Measurements from ENCODE around the gene ADAM17.
"Not testable (repeated sequence)": the region's sequence is repeated elsewhere in the genome, so short reads cannot be mapped to it uniquely, and the experiment has no call there.

The ADAM17 gene

DNA sequence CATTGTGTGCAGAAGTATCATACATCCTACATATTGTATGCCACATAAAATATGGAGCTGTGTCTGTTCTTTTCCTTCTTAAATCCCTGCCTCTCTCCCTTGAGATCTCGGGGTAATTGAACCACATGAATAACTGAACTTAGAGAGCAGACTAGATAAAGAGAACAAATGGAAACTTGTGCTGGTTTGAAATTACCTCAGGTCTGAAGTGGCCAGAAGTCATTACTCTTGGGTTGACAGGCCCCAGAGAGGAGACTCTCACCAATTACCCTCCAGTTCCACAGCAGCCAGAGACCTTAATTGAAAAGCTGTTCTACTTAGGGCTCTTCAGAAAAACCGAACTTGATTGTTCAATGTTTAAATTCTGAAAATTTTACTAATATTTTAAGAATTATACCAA is 5.0 kb upstream of the ADAM17 start:
- DNase-seq: no peak

DNA sequence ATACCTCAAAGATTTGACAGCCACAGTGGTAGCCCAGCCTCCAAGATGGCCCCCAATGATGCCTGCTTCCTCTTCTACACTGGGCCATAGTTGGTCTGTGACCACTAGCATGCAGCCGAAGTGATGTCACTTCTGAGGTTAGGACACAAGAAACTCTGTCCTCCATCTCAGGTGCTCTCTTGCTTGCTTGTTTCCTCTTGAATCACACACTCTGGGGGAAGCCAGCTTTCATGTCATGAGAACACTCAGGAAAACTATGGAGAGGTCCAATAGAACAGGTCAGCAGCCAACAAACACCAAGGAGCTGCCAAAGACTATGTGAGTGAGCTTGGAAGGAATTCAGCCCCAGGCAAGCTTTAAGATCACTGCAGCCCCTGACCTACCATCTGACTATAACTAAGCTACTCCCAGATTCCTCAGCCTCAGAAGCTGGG is 3.3 kb upstream of the ADAM17 start:
- DNase-seq: no peak

DNA sequence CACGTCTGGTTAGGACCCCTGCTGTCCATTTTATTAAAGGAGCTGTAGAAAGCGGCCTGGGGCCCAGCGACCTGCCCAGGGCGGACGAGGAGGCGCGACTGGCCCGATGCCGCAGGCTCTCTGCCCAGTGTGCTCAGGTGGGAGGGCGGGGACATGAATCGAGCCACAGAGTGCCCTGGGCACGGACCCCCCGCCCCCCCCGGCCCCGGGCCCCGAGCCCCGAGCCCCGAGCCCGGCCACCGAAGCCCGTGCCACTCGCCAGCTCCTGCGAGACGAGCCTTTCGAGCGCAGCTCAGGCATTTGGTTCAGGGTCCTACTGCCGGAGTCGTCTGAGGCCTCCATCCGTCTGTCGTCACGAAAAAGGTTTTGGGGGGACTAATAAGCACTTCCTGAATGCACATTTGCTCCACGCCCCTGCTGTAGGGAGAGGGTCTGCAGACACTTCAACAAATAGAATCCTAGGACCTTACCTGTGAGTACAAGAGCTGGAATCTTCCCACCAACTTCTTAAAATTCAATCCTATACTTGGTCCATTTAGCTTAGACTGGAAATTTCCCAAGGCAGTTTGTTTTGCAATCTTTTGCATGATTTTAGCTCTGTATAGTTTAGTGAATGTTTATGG is 602 bp upstream of the ADAM17 start:
- DNase-seq: no peak

DNA sequence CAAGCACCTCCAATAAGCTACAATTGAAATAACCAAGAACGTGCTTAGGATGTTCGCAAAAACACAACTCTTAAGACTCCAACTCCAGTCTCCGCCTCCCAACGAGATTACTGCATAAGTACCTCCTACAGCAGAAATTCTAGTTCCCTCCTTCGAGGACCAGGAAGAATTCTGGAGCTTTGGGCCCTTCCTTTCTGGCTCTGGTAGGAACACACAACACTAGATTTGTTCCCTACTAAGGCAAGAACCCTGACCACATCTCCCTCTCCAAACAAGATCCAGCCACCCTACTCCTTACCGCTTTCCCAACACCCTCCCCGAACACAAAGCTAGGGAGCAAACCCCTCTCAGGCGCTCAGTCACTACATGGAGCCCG is 721 bp downstream of the ADAM17 start:
- no peak for DNase-seq

DNA sequence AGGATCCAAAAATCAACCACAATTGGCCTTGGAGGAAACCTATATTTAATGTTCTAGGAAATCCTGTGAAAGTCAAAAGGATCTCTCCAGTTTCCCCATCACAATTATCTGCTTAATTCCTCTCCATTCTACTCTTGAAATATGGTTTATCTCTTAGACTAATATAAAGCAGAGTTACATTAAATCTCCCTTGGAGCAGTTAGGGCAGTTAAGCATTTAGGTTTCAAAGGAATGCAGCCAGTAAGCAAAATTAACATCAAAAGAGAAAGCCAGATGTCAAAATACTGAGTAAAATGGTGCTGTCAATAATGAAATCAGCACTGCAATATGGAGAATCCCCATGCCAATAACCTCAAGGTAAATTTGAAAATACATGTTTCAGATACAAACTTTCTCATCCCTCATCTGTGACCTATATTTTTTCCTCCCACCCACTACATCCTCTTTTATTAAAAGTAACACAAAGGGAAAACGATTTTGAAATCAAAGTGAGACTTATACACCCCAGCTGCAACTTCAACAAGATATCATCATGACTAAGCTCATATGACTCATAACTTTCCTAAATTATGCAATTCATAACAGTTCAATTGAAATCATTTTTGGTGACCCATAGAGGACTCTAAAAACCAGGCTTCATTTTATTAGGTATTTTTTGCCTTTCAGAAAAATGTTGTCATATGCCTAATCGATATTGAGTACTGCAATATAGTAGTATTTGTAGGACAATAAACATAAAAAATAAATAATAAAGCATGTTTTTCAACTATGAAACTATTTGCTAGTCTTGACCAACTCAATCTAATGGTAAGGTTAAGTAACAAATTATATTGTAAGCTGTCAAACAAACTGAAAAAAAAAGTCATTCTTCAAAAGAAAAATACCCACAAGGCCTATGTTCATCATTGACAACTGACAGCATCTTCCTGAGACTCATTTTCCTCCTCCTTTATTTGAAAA is 3.1 kb downstream of the ADAM17 start:
- DNase-seq: no peak

DNA sequence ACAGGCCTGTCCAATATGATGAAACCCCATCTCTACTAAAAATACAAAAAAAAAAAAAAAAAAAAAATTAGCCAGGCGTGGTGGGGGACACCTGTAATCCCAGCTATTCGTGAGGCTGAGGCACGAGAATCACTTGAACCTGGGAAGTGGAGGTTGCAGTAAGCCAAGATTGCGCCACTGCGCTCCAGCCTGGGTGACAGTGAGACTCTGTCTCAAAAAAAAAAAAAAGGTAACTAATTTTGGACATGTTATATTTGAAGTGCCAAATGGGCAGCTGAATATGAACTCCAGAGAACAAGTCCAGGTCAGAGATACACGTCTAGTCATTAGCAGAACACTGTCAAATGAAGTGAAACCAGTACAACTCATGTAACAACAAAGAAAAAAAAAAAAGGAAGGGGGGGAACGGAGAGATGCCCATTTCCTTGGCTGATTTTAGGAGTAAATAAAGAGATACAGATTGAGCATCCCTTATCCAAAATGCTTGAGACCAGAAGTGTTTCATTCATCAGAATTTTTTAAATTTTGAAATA is 4.7 kb downstream of the ADAM17 start:
- not testable (repeated sequence) for DNase-seq

DNA sequence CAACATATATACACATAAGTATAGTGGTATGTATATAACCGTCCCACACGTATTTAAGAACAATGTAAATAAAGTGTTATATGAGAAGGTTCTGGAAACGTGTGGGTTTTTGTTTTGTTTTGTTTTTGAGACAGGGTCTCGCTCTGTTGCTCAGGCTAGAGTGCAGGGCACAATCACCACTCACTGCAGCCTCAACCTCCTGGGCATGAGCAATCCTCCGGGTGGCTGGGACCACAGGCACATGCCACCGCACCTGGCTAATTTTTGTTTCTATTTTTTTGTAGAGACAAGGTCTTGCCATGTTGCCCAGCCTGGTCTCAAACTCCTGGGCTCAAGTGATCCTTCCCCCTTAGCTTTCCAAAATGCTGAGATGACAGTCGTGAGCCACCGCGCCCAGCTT is 6.2 kb downstream of the ADAM17 start:
- no peak for DNase-seq

DNA sequence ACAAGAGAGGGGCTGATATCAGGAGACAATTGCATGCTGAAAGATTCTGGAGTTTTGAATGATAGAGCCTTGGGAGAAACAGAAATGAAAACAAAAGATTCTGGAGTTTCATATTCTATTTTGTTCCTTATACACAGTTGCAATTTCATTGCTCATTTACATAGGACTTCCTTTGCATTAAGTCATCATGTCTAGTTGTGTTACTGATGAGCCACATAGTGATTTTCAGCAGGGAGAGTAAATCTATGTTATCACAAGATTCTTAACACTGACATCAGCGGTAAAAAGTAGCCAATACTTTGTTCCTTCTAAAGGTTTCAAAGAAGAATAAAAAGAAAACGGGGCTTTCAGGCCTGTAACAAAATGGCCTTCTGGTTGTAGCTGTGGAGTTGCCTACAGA is 7.1 kb downstream of the ADAM17 start:
- no peak for DNase-seq

DNA sequence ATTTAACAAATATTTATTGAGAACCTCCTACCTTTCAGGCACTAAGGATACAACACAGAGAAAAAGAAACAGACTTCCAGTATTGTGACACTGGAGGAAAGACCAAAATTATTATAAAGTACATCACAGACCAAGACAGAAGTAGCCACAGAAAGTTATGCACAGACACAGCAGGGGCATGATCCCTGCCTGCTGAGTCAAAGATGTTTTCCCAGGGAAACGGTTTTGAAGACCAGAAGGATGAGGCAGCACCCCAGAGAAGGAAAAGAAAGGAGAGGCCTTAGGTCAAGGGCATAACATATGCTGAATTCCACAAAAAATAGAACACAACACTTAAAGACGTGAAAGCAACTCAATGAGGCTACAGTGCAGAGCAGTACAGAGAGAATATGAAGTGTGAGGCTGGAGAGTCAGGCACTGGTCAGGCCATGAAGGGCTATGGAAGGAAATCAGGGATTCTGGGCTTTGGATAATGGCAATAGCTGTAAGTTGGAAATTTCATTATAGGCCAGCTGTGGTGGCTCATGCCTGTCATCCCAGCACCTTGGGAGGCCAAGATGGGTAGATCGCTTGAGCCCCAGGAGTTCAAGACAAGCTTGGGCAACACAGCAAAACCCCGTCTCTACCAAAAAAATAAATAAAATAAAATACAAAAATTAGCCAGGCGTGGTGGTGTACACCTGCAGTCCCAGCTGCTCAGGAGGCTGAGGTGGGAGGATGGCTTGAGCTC is 8.2 kb downstream of the ADAM17 start:
- no peak for DNase-seq

DNA sequence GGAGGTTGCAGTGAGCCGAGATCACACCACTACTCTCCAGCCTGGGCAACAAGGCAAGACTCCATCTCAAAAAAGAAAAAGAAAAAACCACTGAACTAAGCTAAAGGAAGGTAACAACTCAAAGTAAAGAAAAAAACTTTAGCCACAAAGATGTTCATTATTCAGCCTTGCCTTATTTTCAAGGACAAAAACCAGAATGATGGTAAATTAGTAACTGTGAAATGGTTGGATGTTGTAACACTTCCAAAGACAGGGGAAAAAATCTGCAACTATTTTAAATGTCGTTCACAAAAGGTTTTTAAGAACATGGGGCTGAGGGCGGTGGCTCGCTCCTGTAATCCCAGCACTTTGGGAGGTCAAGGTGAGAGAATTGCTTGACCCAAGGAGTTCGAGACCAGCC is 10.1 kb downstream of the ADAM17 start:
- DNase-seq: no peak

DNA sequence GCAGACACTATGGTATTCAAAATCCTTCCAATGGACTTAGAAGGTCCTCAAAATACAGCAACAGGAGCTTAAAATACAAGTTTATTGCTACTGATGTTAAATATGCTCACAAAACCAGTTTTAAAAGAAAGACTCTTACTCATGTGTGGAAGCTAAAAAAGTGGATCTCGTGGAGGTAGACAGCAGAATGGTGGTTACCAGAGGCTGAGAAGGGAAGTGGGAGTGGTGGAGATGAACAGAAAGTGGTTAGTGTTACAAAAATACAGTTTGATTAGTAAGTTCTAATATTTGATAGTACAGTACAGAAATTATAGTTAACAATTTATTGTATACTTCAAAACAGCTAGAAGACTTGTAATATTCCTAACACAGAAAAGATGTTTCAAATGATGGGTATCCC is 12.1 kb downstream of the ADAM17 start:
- DNase-seq: no peak

DNA sequence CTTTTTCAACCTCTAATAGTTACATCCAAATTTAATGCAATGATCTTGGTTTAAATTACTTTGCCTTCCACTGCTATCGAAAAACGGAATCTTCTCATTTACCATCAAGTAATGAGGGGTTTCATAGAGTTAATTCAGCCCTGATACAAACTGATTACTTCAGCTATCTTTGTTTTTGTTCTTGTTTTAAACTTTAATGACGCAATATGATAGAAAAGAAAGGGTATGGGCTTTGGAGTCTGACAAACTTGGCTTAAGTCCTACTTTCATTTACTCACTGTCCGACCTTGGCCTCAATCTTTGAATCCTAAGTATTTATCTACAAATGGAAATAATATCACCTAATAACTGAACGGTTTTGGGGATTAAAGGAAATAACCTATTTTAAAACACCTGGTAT is 16.1 kb downstream of the ADAM17 start:
- DNase-seq: no peak

DNA sequence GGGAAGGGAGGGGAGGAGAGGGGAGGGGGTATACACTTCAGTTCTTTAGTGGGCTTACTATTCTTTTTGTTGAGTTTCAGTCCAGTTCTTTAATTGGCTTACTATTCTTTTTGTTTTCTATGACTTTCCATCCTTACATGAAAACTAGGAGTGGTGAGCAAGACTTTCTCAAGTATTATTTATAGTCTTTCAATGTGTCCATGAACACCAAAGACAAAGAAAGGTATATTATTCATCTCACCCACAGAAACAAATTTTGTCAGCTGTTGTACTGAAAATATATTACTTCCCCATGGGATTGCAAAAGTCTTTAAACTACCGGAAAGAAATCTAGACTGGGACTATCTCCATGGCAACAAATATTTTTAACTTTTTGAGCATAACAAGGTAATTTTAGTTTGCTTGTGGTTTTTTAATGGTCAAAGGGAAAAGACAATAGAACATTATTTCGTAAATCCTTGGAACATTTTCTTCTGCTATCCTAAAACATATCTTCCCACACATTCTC is 17.6 kb downstream of the ADAM17 start:
- no peak for DNase-seq

DNA sequence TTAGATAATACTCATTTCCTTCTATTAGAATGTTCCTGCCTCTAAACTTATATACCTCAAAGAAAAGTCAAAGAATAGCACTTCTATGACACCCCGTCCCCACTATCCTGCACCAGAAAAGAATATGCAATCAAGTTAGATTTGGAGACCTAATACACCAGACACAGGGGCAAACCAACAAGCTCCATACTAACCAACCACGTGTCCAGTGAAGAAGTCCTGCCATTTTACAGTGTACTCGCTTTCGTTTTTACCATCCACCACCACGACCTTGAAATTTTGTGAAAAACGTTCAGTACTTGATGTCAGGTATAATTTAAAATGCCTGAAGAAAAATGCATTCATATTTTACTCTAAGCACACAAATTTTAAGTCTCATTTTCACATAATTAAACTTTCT is 19.1 kb downstream of the ADAM17 start:
- DNase-seq: no peak

DNA sequence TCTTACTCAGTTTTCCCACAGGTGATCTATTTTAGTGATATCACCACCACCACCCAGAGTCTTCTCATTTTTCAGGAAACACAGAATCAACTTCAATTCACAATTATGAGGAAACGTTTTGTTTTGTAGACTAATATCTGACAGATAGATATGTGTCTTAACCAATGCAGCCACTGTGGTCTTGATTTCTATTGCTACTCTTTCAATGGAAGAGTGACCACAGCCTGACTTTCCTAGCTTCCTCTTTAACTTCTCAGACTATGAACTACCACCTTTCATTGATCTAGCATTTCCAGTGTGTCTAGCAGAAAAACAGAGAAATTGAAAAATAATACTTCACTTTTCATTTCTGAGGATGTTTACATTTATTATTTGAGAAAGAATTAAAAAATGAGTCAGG is 20.5 kb downstream of the ADAM17 start:
- DNase-seq: no peak

DNA sequence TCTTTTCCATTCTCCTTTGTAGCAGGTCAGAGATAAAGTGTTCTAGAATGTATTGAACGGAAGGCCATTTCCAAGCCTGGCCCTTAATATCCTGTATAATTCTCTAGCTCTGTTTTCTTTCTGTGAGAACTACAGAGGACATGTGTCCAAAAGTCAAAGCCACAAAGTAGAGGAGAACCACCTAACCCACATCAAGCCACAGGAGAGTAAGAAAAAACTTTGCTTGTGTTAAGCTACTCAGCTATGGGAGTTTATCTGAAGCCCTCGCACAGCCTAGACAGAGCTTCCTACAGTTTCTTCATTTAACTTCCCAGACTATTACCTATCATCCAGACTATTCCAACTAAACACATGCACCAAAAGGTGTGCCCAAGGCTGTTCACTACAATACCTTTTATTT is 22.0 kb downstream of the ADAM17 start:
- DNase-seq: no peak

DNA sequence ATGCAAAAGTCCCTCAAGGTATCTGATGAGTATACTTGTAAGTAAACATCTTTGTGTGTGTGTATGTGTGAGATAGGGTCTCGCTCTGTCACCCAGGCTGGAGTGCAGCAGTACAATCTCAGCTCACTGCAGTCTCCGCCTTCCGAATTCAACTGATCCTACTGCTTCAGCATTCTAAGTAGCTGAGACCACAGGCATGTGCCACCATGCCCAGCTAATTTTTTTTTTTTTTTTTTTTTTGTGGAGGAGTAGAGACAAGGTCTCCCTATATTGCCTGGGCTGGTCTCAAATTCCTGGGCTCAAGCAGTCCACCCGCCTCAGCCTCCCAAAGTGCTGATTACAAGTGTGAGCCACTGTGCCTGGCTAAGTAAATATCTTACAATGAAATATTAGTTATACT is 23.2 kb downstream of the ADAM17 start:
- no peak for DNase-seq

DNA sequence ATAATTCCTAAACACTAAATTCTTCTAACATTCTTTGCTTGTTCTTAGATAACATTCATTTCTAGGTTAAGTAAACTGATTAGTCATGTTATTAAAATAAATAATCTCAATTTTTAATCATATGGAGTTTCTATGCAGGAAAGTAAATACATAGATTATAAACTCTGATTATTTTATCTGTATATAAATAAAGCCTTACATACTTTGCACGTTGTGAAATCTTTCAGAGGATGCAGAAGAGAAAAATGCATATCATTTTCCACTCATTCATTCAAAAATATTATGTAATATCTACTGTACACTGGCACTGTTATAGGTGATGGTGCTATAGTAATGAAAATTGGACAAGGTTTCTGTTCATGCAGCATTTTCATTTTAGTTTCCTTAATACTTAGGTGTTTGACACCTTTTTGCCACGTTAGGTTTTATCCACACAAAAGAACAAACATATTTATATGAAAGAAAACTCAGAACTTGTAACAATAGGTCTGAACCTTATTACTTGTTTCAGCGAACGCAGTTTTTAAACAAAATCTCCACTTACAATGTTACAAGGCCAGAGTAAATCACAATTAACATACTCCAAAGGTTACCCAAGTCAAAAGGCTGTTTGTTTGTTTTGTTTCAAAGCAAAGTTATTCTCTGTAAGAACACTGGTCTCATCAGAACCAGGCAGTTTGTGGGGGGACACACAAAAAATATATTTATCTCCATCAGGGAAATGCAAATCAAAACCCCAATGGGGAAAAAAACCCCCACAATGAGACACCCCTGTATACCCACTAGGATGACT is 27.4 kb downstream of the ADAM17 start:
- no peak for DNase-seq

DNA sequence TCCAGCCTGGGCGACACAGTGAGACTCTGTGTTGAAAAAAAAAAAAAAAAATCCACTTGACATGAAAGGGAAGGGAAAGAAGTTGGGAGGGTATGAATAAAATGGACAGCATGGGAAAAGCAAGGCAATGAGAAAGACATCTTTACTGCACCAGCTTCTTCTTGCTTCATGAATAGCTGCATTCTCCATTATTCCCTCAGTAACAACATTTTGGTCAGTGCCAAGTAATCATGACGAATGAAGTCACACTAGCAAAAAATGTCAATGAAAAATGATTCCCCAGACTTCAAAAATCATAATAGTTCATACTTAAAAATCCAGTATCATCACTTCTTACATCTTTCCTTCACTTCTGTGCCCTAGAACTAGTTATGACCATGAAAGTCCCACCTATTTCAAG is 30.4 kb downstream of the ADAM17 start:
- DNase-seq: no peak

DNA sequence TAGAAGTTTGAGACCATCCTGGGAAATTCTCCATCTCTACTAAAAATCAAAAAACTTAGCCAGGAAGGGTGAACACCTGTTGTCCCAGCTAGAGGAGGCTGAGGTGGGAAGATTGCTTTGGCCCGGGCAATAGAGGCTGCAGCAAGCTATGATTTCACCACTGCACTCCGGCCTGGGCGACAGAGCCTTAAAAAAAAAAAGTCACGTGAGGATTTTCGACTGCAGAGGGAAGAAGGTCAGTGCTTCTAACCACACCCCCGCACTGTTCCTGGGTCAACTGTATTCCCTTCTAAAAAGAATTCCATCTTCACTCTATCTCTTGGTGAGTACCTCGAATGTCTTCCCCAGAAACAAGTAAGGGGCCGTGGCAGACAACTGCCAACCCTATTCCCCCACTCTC is 31.3 kb downstream of the ADAM17 start:
- DNase-seq: no peak

DNA sequence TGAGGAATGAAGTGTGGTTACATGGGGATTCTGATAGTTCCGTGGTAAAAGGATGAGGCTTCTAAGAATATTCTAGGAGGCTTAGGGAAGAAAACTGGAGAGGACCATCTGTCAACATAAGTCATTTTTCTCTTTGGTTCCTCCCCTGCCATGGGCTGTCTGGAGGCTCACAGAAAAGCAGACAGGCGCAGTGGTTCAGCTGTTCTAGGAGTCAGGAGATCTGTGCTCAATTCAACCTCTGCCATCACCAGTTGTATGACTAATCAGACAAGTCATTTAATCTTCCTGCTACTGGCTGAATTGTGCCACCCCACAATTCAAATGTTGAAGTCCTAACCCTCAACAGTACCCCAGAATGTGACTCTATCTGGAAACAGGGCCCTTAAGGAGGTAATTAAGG is 36.4 kb downstream of the ADAM17 start:
- no peak for DNase-seq

DNA sequence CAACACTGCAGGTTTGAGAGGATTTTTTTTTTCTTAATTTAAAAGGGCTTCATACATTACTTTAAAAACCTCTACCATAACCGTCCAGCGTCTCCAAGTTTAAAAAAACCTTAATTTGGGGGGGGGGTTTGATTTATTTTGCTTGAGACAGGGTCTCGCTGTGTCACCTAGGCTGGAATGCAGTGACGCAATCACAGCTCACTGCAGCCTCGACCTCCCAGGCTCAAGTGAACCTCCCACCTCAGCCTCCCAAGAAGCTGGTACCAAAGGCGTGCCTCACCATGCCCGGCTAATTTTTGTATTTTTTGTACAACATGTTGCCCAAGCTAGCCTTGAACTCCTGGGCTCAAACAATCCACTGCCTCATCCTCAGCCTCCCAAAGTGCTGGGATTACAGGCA is 36.9 kb downstream of the ADAM17 start:
- no peak for DNase-seq

DNA sequence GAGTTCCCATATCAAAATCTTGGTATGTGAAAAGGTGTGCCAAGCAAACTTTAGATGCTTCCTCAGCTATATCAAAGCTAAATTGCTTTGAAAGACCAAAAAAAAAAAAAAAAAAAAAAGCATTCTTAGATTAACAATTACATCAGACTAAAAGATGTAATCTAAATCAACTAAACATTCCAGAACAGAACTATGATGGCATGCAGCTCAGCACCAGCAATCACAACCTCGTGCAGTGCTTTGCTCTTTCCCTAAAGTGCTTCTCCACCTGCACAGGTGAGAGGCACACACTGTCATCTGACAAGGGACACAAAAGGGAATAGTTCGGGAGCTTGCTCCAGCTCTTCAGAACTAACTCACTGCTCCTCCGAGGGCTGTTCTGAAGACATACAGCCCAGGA is 37.5 kb downstream of the ADAM17 start:
- no peak for DNase-seq
